Neural cell (in vitro differentiated cells): ENCODE measurements around the gene TMEM191C.

Experiments used
- CTCF ChIP-seq: fragments of 450-650 bp; IDR thresholded peaks from 2 replicates; pipeline ENCODE4 v1.5.1; 2014; ENCODE audit warnings: antibody characterized with exemption, mild to moderate bottlenecking, moderate library complexity; ENCODE audit not compliant: poor library complexity, severe bottlenecking
- TAF1 ChIP-seq: IDR thresholded peaks from 2 replicates; pipeline ENCODE4 v1.6.1; 2012; ENCODE audit warnings: low read depth

GRCh38 chr22:21445437-21446127, 21.6 kb upstream of the TMEM191C start:
- TF ChIP-seq CTCF (no peak), TAF1 (no peak)
